Placental pericyte (primary cell): ENCODE results near the gene APBA3. TPM values are rescaled to one million over a fixed set of nuclear protein-coding genes. Genes with fewer than 3 reads are reported as not detected.

Experiments
- small RNA-seq: library from RNA; depleted of rRNA; stranded (forward); fragments of <200 nt; gene quantifications from one replicate; pipeline ENCODE3, GENCODE V24; 2012; ENCODE audit warnings: low replicate concordance
- total RNA-seq: library from RNA; depleted of rRNA; stranded (reverse); fragments of >200 nt; gene quantifications from 2 replicates; pipeline ENCODE4 v1.2.3, GENCODE V29; 2012

APBA3 gene, protein sequence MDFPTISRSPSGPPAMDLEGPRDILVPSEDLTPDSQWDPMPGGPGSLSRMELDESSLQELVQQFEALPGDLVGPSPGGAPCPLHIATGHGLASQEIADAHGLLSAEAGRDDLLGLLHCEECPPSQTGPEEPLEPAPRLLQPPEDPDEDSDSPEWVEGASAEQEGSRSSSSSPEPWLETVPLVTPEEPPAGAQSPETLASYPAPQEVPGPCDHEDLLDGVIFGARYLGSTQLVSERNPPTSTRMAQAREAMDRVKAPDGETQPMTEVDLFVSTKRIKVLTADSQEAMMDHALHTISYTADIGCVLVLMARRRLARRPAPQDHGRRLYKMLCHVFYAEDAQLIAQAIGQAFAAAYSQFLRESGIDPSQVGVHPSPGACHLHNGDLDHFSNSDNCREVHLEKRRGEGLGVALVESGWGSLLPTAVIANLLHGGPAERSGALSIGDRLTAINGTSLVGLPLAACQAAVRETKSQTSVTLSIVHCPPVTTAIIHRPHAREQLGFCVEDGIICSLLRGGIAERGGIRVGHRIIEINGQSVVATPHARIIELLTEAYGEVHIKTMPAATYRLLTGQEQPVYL
- total RNA-seq = 24.1 and 27.8 TPM in 2 replicates

DNA sequence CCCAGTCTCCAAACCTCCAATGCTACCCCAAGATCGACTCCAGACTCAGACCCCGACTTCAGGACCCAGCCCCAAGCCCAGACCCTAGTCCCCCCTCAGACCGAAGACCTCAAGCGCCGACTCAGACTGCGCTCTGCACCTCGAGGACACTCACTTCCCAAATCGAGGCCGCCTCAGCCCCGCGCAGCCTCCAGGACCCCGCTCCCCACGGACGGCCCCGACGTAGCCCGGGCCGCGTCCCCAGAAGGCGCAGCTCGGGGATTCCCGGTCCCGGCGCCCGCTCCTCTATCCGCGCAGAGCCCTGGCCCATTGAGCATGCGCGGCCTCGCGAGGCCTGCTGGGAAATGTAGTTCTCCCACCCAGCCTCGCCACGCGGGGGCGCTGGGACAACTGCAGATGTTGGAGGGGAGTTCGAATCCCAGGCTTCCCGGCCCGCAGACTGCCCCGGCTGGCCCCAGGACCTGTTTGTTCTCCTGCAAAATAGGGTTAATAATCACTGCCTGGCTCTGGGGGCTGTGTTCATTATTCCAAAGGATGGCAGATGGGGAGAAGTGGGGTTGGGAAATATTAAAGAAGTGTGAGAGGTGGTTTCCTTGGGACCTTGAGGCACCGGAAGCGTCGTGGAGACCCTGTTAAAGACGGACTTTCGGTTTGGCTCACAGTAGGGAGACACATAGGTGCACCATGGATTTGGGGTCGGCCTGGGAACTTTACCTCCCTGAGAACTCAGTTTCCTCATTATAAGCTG lies at the start of gene APBA3:
Gene APBA3, minus strand, starts transcription at position 311 of the 748 bp plus-strand sequence. CDS start 1,428 bp downstream, outside the sequence.

DNA sequence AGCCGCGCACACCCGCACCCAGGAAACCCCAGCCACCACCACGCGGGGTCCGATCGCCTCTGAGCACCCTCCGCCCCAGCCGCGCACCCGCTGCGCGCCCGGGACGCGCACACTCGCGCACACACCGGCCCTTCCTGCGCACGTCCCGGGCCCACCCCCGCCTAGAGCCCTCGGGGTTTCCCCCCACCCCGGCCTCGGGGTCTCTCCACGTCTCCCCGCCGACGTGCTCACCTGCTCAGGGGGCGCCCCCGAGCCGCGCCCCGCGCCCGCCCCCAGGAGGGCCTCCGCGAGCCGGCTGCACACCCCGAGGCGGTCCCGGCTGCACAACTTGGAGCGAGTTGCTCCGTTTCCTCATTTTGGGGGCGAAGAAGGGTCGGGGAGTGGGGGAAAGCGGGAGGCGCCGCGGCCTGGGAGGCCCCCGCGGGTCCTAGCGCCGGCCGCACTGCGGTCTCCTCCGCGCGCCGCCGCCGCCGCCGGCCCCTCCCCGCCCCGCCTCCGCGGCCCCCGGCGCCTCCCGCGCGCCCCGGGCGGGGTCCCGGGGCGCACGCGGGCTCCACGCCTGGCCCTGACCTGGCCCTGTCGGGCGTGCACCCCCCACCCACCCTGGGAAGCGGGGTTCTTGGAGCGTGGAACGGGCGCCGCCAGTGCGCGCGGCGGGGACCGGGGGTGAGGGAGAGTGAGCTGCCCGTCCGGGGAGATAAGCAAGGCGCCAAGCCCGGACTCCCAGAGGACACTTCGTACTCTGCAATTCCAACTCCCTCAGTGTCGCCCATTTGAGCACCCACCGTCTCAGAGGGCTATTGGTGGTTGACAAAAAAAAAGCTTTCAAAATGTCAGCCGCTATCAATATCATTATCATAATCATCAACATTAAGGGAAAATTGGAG lies 24.7 kb upstream of the APBA3 start, which contains the start of gene MATK:
Gene MATK, minus strand, starts transcription at position 444 of the 887 bp plus-strand sequence. CDS start 1,246 bp downstream, outside the sequence.

DNA sequence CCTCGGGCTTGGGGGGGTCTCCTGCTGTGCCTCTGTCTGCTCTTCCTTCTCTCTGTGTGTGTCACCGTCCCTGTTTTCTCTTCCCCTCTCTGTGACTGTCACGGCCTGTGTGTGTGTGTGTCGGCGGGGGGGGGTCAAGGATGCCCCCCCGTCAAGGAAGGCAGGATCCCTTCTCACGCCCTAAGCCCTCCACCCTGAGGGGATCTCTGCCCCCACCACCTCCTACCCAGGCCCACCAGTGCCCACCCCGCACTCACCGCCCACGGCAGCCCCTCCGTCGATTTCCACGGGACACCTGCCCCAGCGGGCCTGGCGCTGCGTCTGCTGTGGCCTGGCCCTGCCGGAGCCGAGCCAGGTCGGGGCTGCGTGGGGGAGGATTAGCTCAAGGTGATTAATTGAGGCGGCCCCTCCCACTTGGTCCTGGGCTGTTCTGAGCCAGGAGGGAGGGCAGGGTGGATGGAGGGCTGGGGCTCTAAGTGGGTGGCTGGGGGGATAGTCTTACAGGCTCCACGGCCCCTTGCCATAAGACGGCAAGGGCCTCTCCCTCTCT lies 10.5 kb upstream of the APBA3 start, which contains the start of gene RAX2:
Gene RAX2, minus strand, starts transcription at position 323 of the 550 bp plus-strand sequence. CDS start 486 bp downstream, outside the sequence.

DNA sequence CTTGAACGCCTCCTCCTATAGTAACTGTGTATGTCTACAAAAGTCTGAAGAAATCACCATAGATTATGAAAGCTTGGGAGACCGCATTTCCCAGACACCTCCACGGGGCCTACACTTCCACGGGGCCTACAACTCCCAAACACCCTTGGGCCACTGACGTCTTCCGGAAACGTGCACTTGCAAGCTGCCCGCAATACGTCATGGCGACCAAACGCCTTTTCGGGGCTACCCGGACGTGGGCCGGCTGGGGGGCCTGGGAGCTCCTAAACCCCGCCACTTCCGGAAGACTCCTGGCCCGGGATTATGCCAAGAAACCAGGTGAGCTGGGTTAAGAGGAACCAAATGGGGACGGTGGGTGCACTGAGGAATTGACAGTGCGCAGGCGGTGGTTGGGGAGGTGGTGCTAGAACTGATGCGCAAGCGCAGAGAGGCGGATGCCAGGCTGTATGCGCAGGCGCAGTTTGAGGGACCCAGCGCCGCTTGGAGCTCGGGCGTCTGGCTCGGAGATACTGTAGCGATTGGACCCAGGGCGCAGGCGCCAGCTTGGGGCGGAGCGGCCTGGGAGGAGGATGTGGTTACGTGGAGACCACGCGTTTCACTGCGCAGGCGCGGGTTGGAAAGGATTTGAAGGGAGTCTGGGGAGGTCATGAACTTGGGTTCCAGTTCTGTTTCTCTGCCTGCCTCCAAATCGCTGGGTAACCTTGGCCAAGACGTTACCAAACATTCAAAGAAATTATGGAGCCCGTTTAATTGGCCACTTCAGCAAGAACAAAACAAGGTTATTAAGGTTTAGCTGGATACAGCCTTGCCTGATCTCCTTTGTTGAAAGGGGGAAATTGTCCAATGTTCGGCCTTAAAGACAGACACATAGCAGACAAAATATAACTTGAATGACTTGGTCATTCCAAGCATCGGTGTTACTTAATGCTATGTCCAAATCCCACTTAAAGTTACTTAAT lies 1.3 kb upstream of the APBA3 start, which contains the start of gene MRPL54:
Gene MRPL54, plus strand, starts transcription at position 182 of the 959 bp plus-strand sequence. Its CDS starts 19 bp downstream, at position 201.

DNA sequence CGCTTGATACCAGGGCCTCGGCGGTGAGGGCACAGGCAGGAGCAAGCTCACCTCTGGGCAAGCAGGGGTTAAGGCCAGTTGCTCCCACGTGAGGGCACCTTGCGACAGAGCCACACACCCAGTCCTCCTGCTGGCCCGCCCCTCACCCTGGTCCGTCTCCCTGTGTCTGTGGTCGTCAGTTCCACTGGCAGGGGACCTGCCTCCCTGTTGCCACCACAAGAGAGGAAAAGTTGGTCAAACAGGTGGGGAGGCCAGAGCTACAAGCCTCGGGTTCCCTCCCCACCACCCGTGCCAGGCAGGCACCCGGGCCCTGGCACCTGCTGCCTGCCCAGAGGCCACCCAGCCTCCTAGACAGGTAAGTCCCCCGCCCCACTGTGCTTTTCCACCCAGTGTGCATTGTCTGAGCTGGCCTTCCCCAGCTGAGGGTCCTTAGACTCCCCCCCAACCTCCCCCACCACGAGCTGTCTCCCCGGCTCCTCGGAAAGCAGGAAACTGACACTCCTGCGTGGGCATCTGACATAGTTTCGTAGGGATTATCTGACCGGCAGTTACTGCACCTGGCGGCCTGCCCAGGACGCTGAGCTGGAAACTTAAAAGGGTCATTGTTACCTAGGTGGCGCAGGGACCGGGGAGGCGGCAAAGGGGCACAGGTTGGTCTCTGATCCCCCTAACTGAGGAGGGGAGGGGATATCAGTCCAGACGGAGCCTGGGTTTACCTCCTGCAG lies 53.1 kb downstream of the APBA3 start, which contains the start of gene TJP3:
Gene TJP3, plus strand, starts transcription at position 178 of the 725 bp plus-strand sequence. CDS start 20,049 bp downstream, outside the sequence.

Small RNA genes within 50 kb of the gene (small RNA-seq; reads per million reads assigned to genes)
- not detected for gene AC005777.1

Other genes with a start within 250 kb of the APBA3 start
- not detected in 2 replicates for gene TEKTIP1, start 222.5 kb downstream of the APBA3 start, total RNA-seq
- 122 and 179 TPM in 2 replicates for gene MFSD12, start 204.1 kb downstream of the APBA3 start, total RNA-seq
- gene HMG20B, start 188.7 kb downstream of the APBA3 start, total RNA-seq = 74.4 and 82.3 TPM in 2 replicates
- gene GIPC3, start 176.2 kb downstream of the APBA3 start, total RNA-seq = under 0.01 and 0.14 TPM in 2 replicates
- 1.5 and 5.6 TPM in 2 replicates for gene TBXA2R, start 154.8 kb downstream of the APBA3 start, total RNA-seq
- gene CACTIN, start 134.9 kb downstream of the APBA3 start, total RNA-seq = 23.6 and 36.8 TPM in 2 replicates
- 27.4 and 46.8 TPM in 2 replicates for gene PIP5K1C, start 61.2 kb downstream of the APBA3 start, total RNA-seq
- not detected in 2 replicates for gene TJP3, start 53.3 kb downstream of the APBA3 start, total RNA-seq
- 41.4 and 61.5 TPM in 2 replicates for gene MRPL54, start 990 bp upstream of the APBA3 start, total RNA-seq
- gene RAX2, start 10.5 kb upstream of the APBA3 start, total RNA-seq = not detected in 2 replicates
- not detected in 2 replicates for gene MATK, start 24.7 kb upstream of the APBA3 start, total RNA-seq
- gene ZFR2, start 107.3 kb upstream of the APBA3 start, total RNA-seq = not detected in 2 replicates
- gene ATCAY, start 119.0 kb upstream of the APBA3 start, total RNA-seq = 0.14 TPM in 1 of 2 replicates, not detected in the other
- not detected in 2 replicates for gene NMRK2, start 171.4 kb upstream of the APBA3 start, total RNA-seq
- gene DAPK3, start 209.4 kb upstream of the APBA3 start, total RNA-seq = 134 and 187 TPM in 2 replicates
- 2,308 and 5,096 TPM in 2 replicates for gene EEF2, start 223.8 kb upstream of the APBA3 start, total RNA-seq
- gene PIAS4, start 246.0 kb upstream of the APBA3 start, total RNA-seq = 28.2 and 29.9 TPM in 2 replicates